Thymus (tissue), 11 donors: ENCODE data around the gene MYO7A. TPM values are rescaled to one million over a fixed set of nuclear protein-coding genes. Genes with fewer than 3 reads are reported as not detected.

Source experiments
- DNase-seq, 9 donors: peaks; one replicate each; pipeline ENCODE4 v3.0.0-alpha.2; 2013; ENCODE audit warnings: low spot score in 9 of 9, low read depth in 6 of 9, missing footprints in 1 of 9
- H3K27ac ChIP-seq, 2 donors: one replicate each; pipeline ENCODE4 v1.5.1; 2013; ENCODE audit warnings: control low read depth in 1 of 2, low read depth in 1 of 2, low read length in 1 of 2, mild to moderate bottlenecking in 1 of 2, moderate library complexity in 1 of 2
- H3K27me3 ChIP-seq, 2 donors: one replicate each; pipeline ENCODE4 v1.5.1; 2013; ENCODE audit warnings: low read length in 1 of 2; ENCODE audit not compliant: control insufficient read depth in 2 of 2, insufficient read depth in 1 of 2
- H3K36me3 ChIP-seq, 2 donors: one replicate each; pipeline ENCODE4 v1.5.1; 2013; ENCODE audit warnings: low read length in 1 of 2, mild to moderate bottlenecking in 1 of 2, moderate library complexity in 1 of 2; ENCODE audit not compliant: control insufficient read depth in 2 of 2, insufficient read depth in 2 of 2
- H3K4me1 ChIP-seq, 2 donors: one replicate each; pipeline ENCODE4 v1.5.1; 2013; ENCODE audit warnings: low read length in 2 of 2; ENCODE audit not compliant: control insufficient read depth in 2 of 2, insufficient read depth in 2 of 2
- H3K4me3 ChIP-seq, 2 donors: one replicate each; pipeline ENCODE4 v1.5.1; 2013; ENCODE audit warnings: low read length in 2 of 2, control low read depth in 1 of 2, mild to moderate bottlenecking in 1 of 2
- H3K9me3 ChIP-seq, 2 donors: one replicate each; pipeline ENCODE4 v1.5.1; 2013; ENCODE audit warnings: low read length in 1 of 2, mild to moderate bottlenecking in 1 of 2; ENCODE audit not compliant: control insufficient read depth in 2 of 2, insufficient read depth in 1 of 2
- WGBS: extraction: QIAGEN DNeasy Blood & Tissue Kit; methylation state at CpG from one replicate; pipeline ENCODE4 v1.1.7; 2013; 5-methylcytosine and 5-hydroxymethylcytosine counted together
- polyA plus RNA-seq: library from polyadenylated mRNA; stranded (reverse); fragments of 200-250 nt; gene quantifications from one replicate; pipeline ENCODE4 v1.2.3, GENCODE V29; 2013
- total RNA-seq: library from RNA; stranded (reverse); fragments of 120-200 nt; gene quantifications from one replicate; pipeline ENCODE4 v1.2.4, GENCODE V29; 2013
- donor health status: healthy.

The MYO7A gene
- total and polyA plus RNA-seq, 2 donors, result 1.5 to 7.6 TPM

- WGBS, result 96% methylated on average over 7 of the region's 7 CpGs
- no peaks in the 10 kb centered on the region for H3K9me3 ChIP-seq
- H3K36me3 ChIP-seq, result no peaks in the 10 kb centered on the region
- H3K4me1 ChIP-seq, result no peaks in the 10 kb centered on the region
- no peak overlapping the region for H3K27ac ChIP-seq
- H3K27me3 ChIP-seq, result no peaks in the 10 kb centered on the region
- H3K4me3 ChIP-seq, result no peak overlapping the region
- DNase-seq, result no peak
Measured at GRCh38 chr11:77117492-77117891, 10.6 kb upstream of the MYO7A start.

DNA sequence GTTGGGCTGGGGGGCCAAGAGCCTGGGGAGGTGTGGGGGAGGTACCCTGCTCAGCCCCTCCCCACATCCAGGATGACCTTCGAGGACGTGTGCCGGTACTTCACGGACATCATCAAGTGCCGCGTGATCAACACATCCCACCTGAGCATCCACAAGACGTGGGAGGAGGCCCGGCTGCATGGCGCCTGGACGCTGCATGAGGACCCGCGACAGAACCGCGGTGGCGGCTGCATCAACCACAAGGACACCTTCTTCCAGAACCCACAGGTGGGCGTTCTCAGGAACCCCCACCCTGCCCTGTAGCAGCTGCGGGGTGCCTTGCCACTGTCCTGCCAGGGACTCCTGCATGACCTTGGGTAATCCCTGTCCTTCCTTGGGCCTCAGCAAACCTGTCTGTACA is 10.0 kb upstream of the MYO7A start:
- no peak overlapping the region for H3K27ac ChIP-seq
- no peak for DNase-seq
- H3K36me3 ChIP-seq, result no peaks in the 10 kb centered on the region
- no peak overlapping the region for H3K4me3 ChIP-seq
- H3K4me1 ChIP-seq, result no peaks in the 10 kb centered on the region
- H3K9me3 ChIP-seq, result no peaks in the 10 kb centered on the region
- no peaks in the 10 kb centered on the region for H3K27me3 ChIP-seq
- WGBS, result 97% methylated on average over 17 of the region's 17 CpGs

GRCh38 chr11:77118971-77119370 is 9.1 kb upstream of the MYO7A start:
- no peaks in the 10 kb centered on the region for H3K4me1 ChIP-seq
- 96% methylated on average over 12 of the region's 12 CpGs for WGBS
- H3K36me3 ChIP-seq, result no peaks in the 10 kb centered on the region
- no peak overlapping the region for H3K27ac ChIP-seq
- no peak for DNase-seq
- H3K4me3 ChIP-seq, result no peak overlapping the region
- no peaks in the 10 kb centered on the region for H3K27me3 ChIP-seq
- H3K9me3 ChIP-seq, result no peaks in the 10 kb centered on the region

DNA sequence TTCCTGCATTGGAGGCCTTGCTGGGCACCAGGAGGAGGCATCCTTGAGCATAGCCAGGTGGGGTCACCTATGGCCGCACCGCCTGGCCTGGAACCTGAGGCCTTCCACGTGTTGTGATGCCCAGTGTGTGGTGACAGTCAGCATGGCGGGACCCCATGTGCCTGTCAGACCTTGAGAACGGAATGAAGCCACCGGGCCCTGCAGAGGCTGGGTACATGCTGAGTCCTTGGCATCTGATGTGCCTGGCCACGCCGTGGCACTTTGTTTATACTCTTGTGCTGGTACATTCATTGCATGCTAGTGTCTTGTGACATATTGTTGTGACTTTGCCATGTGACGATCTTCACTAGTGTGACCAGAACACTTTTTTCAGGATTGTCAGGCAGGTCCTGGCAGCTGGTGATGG is 8.5 kb upstream of the MYO7A start:
- Histone ChIP-seq H3K27me3 (no peaks in the 10 kb centered on the region), H3K4me1 (no peaks in the 10 kb centered on the region), H3K36me3 (no peaks in the 10 kb centered on the region), H3K9me3 (no peaks in the 10 kb centered on the region), H3K27ac (no peak overlapping the region), H3K4me3 (no peak overlapping the region)
- DNase-seq, result no peak
- WGBS, result over 99% methylated on average over 9 of the region's 9 CpGs

GRCh38 chr11:77120571-77120970 is 7.5 kb upstream of the MYO7A start:
- H3K4me1 ChIP-seq, result no peaks in the 10 kb centered on the region
- DNase-seq, result no peak
- H3K27me3 ChIP-seq, result no peaks in the 10 kb centered on the region
- H3K36me3 ChIP-seq, result no peaks in the 10 kb centered on the region
- no peaks in the 10 kb centered on the region for H3K9me3 ChIP-seq
- no peak overlapping the region for H3K4me3 ChIP-seq
- WGBS, result 98% methylated on average over 19 of the region's 19 CpGs
- H3K27ac ChIP-seq, result no peak overlapping the region

- Histone ChIP-seq H3K36me3 (no peaks in the 10 kb centered on the region), H3K27me3 (no peaks in the 10 kb centered on the region), H3K4me3 (no peak overlapping the region), H3K4me1 (no peaks in the 10 kb centered on the region), H3K9me3 (no peaks in the 10 kb centered on the region), H3K27ac (no peak overlapping the region)
- no peak for DNase-seq
- WGBS, result 72% methylated on average over 10 of the region's 10 CpGs
Measured at GRCh38 chr11:77121096-77121640, 6.9 kb upstream of the MYO7A start.

- 97% methylated on average over 8 of the region's 8 CpGs for WGBS
- no peaks in the 10 kb centered on the region for H3K27me3 ChIP-seq
- no peaks in the 10 kb centered on the region for H3K36me3 ChIP-seq
- no peak for DNase-seq
- H3K4me3 ChIP-seq, result no peak overlapping the region
- H3K9me3 ChIP-seq, result no peaks in the 10 kb centered on the region
- peaks cover 2 to 4% of the 10 kb centered on the region in 2 donors for H3K4me1 ChIP-seq
- H3K27ac ChIP-seq, result no peak overlapping the region
Measured at GRCh38 chr11:77121876-77122575, 6.0 kb upstream of the MYO7A start.

- no peaks in the 10 kb centered on the region for H3K36me3 ChIP-seq
- WGBS, result 99% methylated on average over 7 of the region's 7 CpGs
- H3K27ac ChIP-seq, result no peak overlapping the region
- no peaks in the 10 kb centered on the region for H3K9me3 ChIP-seq
- H3K4me1 ChIP-seq, result peaks cover 6 to 10% of the 10 kb centered on the region in 2 donors
- no peak for DNase-seq
- H3K27me3 ChIP-seq, result peaks cover 0 to 5% of the 10 kb centered on the region in 2 donors
- no peak overlapping the region for H3K4me3 ChIP-seq
Measured at GRCh38 chr11:77122576-77123212, 5.4 kb upstream of the MYO7A start.

GRCh38 chr11:77123591-77123990 is 4.5 kb upstream of the MYO7A start:
- DNase-seq, result no peak
- peaks cover 8 to 17% of the 10 kb centered on the region in 2 donors for H3K4me1 ChIP-seq
- H3K9me3 ChIP-seq, result no peaks in the 10 kb centered on the region
- no peaks in the 10 kb centered on the region for H3K36me3 ChIP-seq
- peaks cover 0 to 14% of the 10 kb centered on the region in 2 donors for H3K27me3 ChIP-seq
- WGBS, result 97% methylated on average over 8 of the region's 8 CpGs
- H3K4me3 ChIP-seq, result no peak overlapping the region
- H3K27ac ChIP-seq, result no peak overlapping the region
